ENCODE measurements around the gene NFATC4. TPM values are rescaled to one million over a fixed set of nuclear protein-coding genes. Genes with fewer than 3 reads are reported as not detected.

Gene NFATC4
- total RNA-seq, 1 experiment from 2014 or later: 15.1 TPM

DNA sequence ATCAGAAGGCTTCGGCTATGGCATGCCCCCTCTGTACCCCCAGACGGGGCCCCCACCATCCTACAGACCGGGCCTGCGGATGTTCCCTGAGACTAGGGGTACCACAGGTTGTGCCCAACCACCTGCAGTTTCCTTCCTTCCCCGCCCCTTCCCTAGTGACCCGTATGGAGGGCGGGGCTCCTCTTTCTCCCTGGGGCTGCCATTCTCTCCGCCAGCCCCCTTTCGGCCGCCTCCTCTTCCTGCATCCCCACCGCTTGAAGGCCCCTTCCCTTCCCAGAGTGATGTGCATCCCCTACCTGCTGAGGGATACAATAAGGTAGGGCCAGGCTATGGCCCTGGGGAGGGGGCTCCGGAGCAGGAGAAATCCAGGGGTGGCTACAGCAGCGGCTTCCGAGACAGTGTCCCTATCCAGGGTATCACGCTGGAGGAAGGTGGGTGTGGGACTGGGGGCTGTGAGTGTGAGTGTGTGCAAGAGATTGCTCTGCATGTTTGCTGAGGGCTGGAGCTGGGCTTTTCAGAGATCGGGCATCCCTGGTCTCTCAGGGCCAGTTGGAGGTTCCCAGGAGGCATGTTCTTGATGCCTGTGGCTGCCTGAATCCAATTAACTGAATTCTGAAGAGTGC is 8.6 kb downstream of the NFATC4 start:
- ChIA-PET POLR2A (ENCODE audit: unreplicated experiment) (no interaction called here), CTCF (no interaction called here)
- Histone ChIP-seq H3K4me3 (ENCODE audit: low read length) (no peak overlapping the region), H3K36me3 (ENCODE audit: low read depth, low read length) (no peaks in the 10 kb centered on the region), H3K9me2 (replicated peaks; ENCODE audit: low read length) (no peaks in the 10 kb centered on the region), H2AFZ (ENCODE audit: low read length) (no peak overlapping the region), H3F3A (ENCODE audit: low read length, unreplicated experiment) (no peaks in the 10 kb centered on the region), H3K9ac (ENCODE audit: low read length) (no peak overlapping the region), H3K79me2 (ENCODE audit: low read length) (no peaks in the 10 kb centered on the region), H3K27ac (ENCODE audit: low read length) (no peak overlapping the region), H3K9me3 (ENCODE audit: low read length) (no peaks in the 10 kb centered on the region), H3K4me2 (ENCODE audit: low read length) (no peak overlapping the region), H3K27me3 (ENCODE audit: low read length) (no peaks in the 10 kb centered on the region), H4K20me1 (ENCODE audit: low read length) (no peaks in the 10 kb centered on the region), H3K4me1 (ENCODE audit: insufficient read depth, low read length) (no peaks in the 10 kb centered on the region)
- TF ChIP-seq EZH2phosphoT487 (IDR thresholded peaks at IDR 0.05; ENCODE audit: borderline replicate concordance, low read length) (no peak), EZH2 (IDR thresholded peaks at IDR 0.05; ENCODE audit: low read length, unreplicated experiment) (no peak)
- TF ChIP-seq, protein P1, sequence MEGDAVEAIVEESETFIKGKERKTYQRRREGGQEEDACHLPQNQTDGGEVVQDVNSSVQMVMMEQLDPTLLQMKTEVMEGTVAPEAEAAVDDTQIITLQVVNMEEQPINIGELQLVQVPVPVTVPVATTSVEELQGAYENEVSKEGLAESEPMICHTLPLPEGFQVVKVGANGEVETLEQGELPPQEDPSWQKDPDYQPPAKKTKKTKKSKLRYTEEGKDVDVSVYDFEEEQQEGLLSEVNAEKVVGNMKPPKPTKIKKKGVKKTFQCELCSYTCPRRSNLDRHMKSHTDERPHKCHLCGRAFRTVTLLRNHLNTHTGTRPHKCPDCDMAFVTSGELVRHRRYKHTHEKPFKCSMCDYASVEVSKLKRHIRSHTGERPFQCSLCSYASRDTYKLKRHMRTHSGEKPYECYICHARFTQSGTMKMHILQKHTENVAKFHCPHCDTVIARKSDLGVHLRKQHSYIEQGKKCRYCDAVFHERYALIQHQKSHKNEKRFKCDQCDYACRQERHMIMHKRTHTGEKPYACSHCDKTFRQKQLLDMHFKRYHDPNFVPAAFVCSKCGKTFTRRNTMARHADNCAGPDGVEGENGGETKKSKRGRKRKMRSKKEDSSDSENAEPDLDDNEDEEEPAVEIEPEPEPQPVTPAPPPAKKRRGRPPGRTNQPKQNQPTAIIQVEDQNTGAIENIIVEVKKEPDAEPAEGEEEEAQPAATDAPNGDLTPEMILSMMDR (conservative IDR thresholded peaks at IDR 0.05; ENCODE audit: low read depth, low read length): no peak
- DNase-seq (no peak), ATAC-seq (no peak)
- no TSS peak for BruUV-seq (replicated peaks)
- intact Hi-C loops (cut with micrococcal nuclease): no loop called here

DNA sequence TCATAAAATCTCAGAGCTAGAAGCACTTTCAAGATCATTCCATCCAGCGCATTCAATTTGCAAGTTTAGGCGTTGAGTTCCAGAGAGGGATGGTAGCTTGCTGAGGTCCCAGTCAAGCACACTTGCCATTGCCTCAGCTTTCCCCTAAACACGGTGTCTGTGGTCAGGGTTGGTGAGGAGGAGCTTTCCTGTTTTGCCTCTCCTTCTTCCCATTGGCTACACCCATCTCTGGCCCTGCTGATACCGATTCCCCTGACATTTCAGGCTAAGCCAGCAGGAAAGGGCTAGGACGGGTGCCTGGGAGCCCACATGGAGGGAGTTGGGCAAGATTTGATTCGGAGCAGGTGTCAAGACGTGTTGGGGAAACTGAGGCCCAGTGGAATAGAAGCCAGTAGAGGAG is 9.1 kb downstream of the NFATC4 start:
- BruUV-seq (replicated peaks): no TSS peak
- H3K4me2 ChIP-seq (ENCODE audit: low read length): no peak overlapping the region
- H3K9ac ChIP-seq (ENCODE audit: low read length): no peak overlapping the region
- no peak overlapping the region for H3K27ac ChIP-seq (ENCODE audit: low read length)
- no peak for ATAC-seq
- no peaks in the 10 kb centered on the region for H3K27me3 ChIP-seq (ENCODE audit: low read length)
- intact Hi-C loops (cut with micrococcal nuclease): no loop called here
- no peaks in the 10 kb centered on the region for H3K79me2 ChIP-seq (ENCODE audit: low read length)
- ChIA-PET CTCF (no interaction called here), POLR2A (ENCODE audit: unreplicated experiment) (no interaction called here)
- H3K9me3 ChIP-seq (ENCODE audit: low read length): no peaks in the 10 kb centered on the region
- no peak overlapping the region for H3K4me3 ChIP-seq (ENCODE audit: low read length)
- H3K36me3 ChIP-seq (ENCODE audit: low read depth, low read length): no peaks in the 10 kb centered on the region
- no peak overlapping the region for H2AFZ ChIP-seq (ENCODE audit: low read length)
- no peak for DNase-seq
- H4K20me1 ChIP-seq (ENCODE audit: low read length): no peaks in the 10 kb centered on the region
- no peaks in the 10 kb centered on the region for H3K9me2 ChIP-seq (replicated peaks; ENCODE audit: low read length)
- no peaks in the 10 kb centered on the region for H3K4me1 ChIP-seq (ENCODE audit: insufficient read depth, low read length)
- TF ChIP-seq, protein P1 (conservative IDR thresholded peaks at IDR 0.05; ENCODE audit: low read depth, low read length): no peak
- no peak for TF ChIP-seq EZH2 (IDR thresholded peaks at IDR 0.05; ENCODE audit: low read length, unreplicated experiment)
- no peak for TF ChIP-seq EZH2phosphoT487 (IDR thresholded peaks at IDR 0.05; ENCODE audit: borderline replicate concordance, low read length)
- no peaks in the 10 kb centered on the region for H3F3A ChIP-seq (ENCODE audit: low read length, unreplicated experiment)

DNA sequence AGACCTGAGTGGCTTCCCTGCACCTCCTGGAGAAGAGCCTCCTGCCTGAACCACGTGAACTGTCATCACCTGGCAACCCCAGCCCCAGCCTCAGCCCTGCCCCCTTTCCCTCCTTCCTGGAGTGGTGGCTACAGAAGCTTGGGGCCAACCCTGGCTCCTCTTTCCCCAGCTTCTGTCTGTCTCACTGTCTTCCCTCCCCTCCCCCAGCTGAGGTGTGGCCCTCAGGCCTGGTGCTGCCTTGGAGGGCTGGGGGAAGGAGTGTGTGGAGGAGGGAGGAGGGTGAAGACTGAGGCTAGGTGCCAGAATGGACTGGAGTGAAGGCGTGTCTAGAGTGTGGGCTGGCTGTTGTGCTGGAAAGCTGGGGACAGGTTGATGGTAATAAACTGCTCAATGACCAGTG is 9.7 kb downstream of the NFATC4 start:
- CTCF ChIA-PET: no interaction called here
- Histone ChIP-seq H3K4me1 (ENCODE audit: insufficient read depth, low read length) (no peaks in the 10 kb centered on the region), H3K4me2 (ENCODE audit: low read length) (no peak overlapping the region), H3K79me2 (ENCODE audit: low read length) (no peaks in the 10 kb centered on the region), H3K9me3 (ENCODE audit: low read length) (no peaks in the 10 kb centered on the region), H2AFZ (ENCODE audit: low read length) (no peak overlapping the region), H3K4me3 (ENCODE audit: low read length) (no peak overlapping the region), H4K20me1 (ENCODE audit: low read length) (no peaks in the 10 kb centered on the region), H3K9me2 (replicated peaks; ENCODE audit: low read length) (no peaks in the 10 kb centered on the region), H3K27me3 (ENCODE audit: low read length) (no peaks in the 10 kb centered on the region), H3F3A (ENCODE audit: low read length, unreplicated experiment) (no peaks in the 10 kb centered on the region), H3K36me3 (ENCODE audit: low read depth, low read length) (no peaks in the 10 kb centered on the region), H3K27ac (ENCODE audit: low read length) (no peak overlapping the region), H3K9ac (ENCODE audit: low read length) (no peak overlapping the region)
- no TSS peak for BruUV-seq (replicated peaks)
- no peak for ATAC-seq
- POLR2A ChIA-PET (ENCODE audit: unreplicated experiment): no interaction called here
- intact Hi-C loops (cut with micrococcal nuclease): no loop called here
- DNase-seq: no peak
- TF ChIP-seq, protein P1 (conservative IDR thresholded peaks at IDR 0.05; ENCODE audit: low read depth, low read length): no peak
- TF ChIP-seq EZH2phosphoT487 (IDR thresholded peaks at IDR 0.05; ENCODE audit: borderline replicate concordance, low read length) (no peak), EZH2 (IDR thresholded peaks at IDR 0.05; ENCODE audit: low read length, unreplicated experiment) (no peak)
